Erythroblast (primary cell): ENCODE measurements around the gene PHACTR3.

Experiments used
- GATA1 ChIP-seq: IDR thresholded peaks from 2 replicates; pipeline ENCODE4 v1.6.1; 2011; ENCODE audit warnings: low read depth, mild to moderate bottlenecking, control low read depth, low read length, moderate library complexity
- POLR2A ChIP-seq: IDR thresholded peaks from 2 replicates; pipeline ENCODE4 v1.6.1; 2011; ENCODE audit warnings: mild to moderate bottlenecking, low read length

DNA sequence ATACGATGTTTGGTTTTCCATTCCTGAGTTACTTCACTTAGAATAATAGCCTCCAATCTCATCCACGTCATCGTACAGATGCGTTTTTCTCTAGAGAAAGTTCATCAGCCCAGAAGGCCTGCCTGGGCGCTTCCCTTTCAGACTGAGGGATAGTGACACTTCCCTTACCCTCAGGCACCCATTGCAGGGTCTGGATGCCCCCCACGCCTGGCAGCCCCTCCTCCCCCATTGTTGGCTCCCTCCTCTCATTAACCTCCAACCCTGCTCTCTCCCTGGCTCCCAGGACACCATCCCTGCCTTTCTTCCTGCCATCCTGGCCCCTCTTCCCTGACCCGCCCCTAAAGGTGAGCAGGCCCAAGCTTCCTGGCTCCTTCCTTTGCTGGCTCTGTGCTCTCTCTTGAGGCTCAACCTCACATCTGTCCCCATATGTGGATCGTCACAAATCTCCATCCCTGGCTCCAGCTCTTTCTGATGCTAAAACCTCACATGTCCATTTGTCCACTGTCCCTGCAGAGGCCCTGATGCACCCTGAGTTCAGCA lies 183.9 kb downstream of the PHACTR3 start:
- TF ChIP-seq POLR2A (no peak), GATA1 (no peak)
